Measurements from ENCODE around the gene TACC2.

TACC2 gene

DNA sequence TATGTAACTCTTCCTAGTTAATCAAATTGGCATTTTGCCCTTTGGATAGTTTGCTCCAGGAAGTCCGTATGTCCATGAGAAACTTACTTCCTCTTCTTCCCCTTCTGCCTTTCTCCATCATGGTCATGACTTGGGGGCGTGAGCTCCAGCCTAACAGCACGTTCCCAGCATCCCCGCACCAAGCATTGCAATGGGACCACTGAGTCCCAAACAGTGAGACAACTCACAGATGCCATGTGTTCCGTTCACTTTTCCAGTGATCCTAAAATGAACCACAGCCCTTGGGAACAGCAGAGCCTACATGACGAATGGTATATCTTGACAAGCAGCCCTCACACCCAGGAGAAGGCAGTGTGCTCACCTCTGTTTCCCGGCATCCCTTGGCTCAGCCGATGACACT is 292.8 kb downstream of the TACC2 start:
- TF ChIP-seq, protein P1, sequence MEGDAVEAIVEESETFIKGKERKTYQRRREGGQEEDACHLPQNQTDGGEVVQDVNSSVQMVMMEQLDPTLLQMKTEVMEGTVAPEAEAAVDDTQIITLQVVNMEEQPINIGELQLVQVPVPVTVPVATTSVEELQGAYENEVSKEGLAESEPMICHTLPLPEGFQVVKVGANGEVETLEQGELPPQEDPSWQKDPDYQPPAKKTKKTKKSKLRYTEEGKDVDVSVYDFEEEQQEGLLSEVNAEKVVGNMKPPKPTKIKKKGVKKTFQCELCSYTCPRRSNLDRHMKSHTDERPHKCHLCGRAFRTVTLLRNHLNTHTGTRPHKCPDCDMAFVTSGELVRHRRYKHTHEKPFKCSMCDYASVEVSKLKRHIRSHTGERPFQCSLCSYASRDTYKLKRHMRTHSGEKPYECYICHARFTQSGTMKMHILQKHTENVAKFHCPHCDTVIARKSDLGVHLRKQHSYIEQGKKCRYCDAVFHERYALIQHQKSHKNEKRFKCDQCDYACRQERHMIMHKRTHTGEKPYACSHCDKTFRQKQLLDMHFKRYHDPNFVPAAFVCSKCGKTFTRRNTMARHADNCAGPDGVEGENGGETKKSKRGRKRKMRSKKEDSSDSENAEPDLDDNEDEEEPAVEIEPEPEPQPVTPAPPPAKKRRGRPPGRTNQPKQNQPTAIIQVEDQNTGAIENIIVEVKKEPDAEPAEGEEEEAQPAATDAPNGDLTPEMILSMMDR (IDR thresholded peaks at IDR 0.05; ENCODE audit: borderline replicate concordance, insufficient read depth, low read depth, low read length) = no peak
- no peak overlapping the region for H3K4me3 ChIP-seq (ENCODE audit: low read depth, low read length)

GRCh38 chr10:122282253-122282671 is 293.3 kb downstream of the TACC2 start:
- no peak overlapping the region for H3K4me3 ChIP-seq (ENCODE audit: low read depth, low read length)
- TF ChIP-seq, protein P1 (IDR thresholded peaks at IDR 0.05; ENCODE audit: borderline replicate concordance, insufficient read depth, low read depth, low read length) = no peak

- TF ChIP-seq, protein P1 (IDR thresholded peaks at IDR 0.05; ENCODE audit: borderline replicate concordance, insufficient read depth, low read depth, low read length) = no peak
- no peak overlapping the region for H3K4me3 ChIP-seq (ENCODE audit: low read depth, low read length)
These were observed 293.9 kb downstream of the TACC2 start for GRCh38 chr10:122282909-122283308.

- TF ChIP-seq, protein P1 (IDR thresholded peaks at IDR 0.05; ENCODE audit: borderline replicate concordance, insufficient read depth, low read depth, low read length) = no peak
- H3K4me3 ChIP-seq (ENCODE audit: low read depth, low read length) = no peak overlapping the region
These were observed 296.8 kb downstream of the TACC2 start for GRCh38 chr10:122285506-122286444.

DNA sequence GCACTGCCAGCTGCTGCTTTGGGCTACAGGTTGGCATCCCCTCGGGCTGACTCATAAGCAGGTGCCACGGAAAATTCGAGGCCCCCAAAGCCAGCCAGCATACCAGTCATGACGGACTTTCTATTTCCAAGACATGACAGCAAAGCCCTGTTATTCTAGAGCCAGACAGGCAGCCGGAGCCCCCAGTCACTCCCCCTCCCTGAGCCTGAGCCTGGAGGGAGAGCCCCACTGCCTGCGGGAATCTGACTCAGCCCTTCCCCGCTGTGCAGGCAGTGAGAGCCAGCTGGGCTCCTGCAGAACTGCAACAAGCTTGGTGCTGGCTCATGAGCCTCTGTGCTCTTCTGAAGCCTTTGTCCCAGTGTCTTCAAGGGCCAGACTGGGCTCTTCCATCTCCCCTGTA is 297.9 kb downstream of the TACC2 start:
- no peak overlapping the region for H3K4me3 ChIP-seq (ENCODE audit: low read depth, low read length)
- TF ChIP-seq, protein P1 (IDR thresholded peaks at IDR 0.05; ENCODE audit: borderline replicate concordance, insufficient read depth, low read depth, low read length) = no peak

DNA sequence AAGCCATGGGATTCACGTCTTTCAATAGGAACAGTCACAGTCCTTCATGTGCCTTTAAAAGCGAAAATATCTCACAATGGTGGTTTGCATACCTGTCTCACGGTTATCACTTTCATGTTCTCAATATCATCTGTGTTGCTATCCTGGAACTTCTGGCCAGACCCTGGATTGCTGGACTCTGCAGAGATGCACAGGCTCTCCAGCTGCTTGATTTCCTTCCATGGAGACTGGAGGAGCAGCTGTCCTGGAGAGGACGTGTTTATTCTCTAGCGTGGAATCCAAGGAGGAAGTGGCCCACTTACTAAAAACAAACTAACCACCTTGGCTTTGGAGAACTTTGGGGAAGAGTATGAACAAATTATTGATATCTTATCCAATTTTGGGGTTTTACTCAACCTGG is 298.6 kb downstream of the TACC2 start:
- H3K4me3 ChIP-seq (ENCODE audit: low read depth, low read length) = no peak overlapping the region
- TF ChIP-seq, protein P1 (IDR thresholded peaks at IDR 0.05; ENCODE audit: borderline replicate concordance, insufficient read depth, low read depth, low read length) = no peak

DNA sequence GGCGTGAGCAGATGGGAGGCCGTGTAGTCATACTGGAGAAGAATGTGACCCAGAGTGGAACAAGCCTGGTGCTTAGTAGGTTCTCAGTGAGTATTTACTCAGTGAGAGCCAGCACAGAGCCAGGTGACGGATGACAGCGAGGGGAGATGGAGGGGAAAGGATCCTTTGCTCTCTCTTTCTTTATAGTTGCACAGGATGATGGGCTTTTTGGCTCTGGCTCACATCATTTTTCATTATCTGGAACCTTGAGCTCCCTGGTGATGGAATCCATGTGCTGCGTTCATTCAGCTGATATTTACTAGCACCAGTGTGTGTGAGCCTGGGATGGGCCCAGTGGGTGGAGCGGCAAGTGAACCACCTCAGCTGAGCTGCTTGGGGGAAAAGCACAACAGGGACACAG is 299.3 kb downstream of the TACC2 start:
- TF ChIP-seq, protein P1 (IDR thresholded peaks at IDR 0.05; ENCODE audit: borderline replicate concordance, insufficient read depth, low read depth, low read length) = no peak
- no peak overlapping the region for H3K4me3 ChIP-seq (ENCODE audit: low read depth, low read length)

Data from GM12875 (cell line).